K562 (cell line): ENCODE measurements around the gene DIO3. TPM values are rescaled to one million over a fixed set of nuclear protein-coding genes. Genes with fewer than 3 reads are reported as not detected.

Experiments used
- ATAC-seq: fragments of 200-7000 bp; cut with Tn5 transposase; 3 replicates; pipeline ENCODE4 v1.9.1; 2020; ENCODE audit warnings: moderate library complexity
- BruUV-seq: library from RNA; stranded (reverse); fragments of 400-500 nt; replicated peaks from 2 replicates; lab custom pipeline; 2021; lab: Mats Ljungman, UMichigan
- CTCF ChIA-PET: fragments of 300-600 bp; formaldehyde crosslinking; extraction: SDS; loops from one replicate; lab custom pipeline; 2021; ENCODE audit warnings: low intra/inter-chr PET ratio; lab: Yijun Ruan, JAX
- POLR2A ChIA-PET: fragments of 300-600, 350-650 bp; sonication (Branson Sonifier 250); formaldehyde crosslinking; extraction: SDS; loops from one replicate; lab custom pipeline; 2021; ENCODE audit warnings: antibody characterized with exemption, inconsistent platforms; lab: Yijun Ruan, JAX
- DNase-seq, 4 experiments: peaks; one replicate each; pipeline versions ENCODE4 v3.0.0 to v3.0.0-alpha.2; 2011 to 2018; ENCODE audit warnings: low spot score in 3 of 4, mixed read lengths in 3 of 4; ENCODE audit errors: extremely low read depth in 1 of 4
- FAIRE-seq: peaks from 2 replicates; lab custom pipeline; 2011; peaks lifted over from hg19 to GRCh38; lab: Jason Lieb, UNC
- H2AFZ ChIP-seq: 2 replicates; pipeline ENCODE4 v1.6.0; 2011; ENCODE audit warnings: low read depth, low read length, control low read depth, inconsistent platforms
- H3K27ac ChIP-seq: fragments of 200-600 bp; 3 replicates; pipeline ENCODE4 v1.8.0; 2011; ENCODE audit warnings: low read depth, mild to moderate bottlenecking, control low read depth, inconsistent platforms, low read length, moderate library complexity, mixed read lengths; ENCODE audit errors: extremely low read depth
- H3K27me3 ChIP-seq, 2 experiments: fragments of 300-600 bp in 1 of 2; 2 replicates in 1 of 2; 3 replicates in 1 of 2; pipeline versions ENCODE4 v1.6.0 to v1.8.0; 2011; ENCODE audit warnings: inconsistent platforms in 2 of 2, low read length in 2 of 2, mild to moderate bottlenecking in 1 of 2, mixed read lengths in 1 of 2, moderate library complexity in 1 of 2; ENCODE audit not compliant: control insufficient read depth in 2 of 2, insufficient read depth in 2 of 2
- H3K36me3 ChIP-seq: fragments of 300-600 bp; 3 replicates; pipeline ENCODE4 v1.8.0; 2011; ENCODE audit warnings: mild to moderate bottlenecking, low read length, inconsistent platforms; ENCODE audit not compliant: control insufficient read depth, insufficient read depth
- H3K4me1 ChIP-seq, 2 experiments: fragments of 200-600 bp in 1 of 2; replicated peaks in 1 of 2; 2 replicates in 1 of 2; 3 replicates in 1 of 2; pipeline versions ENCODE4 v1.5.1 to v1.8.0; 2011; ENCODE audit warnings: inconsistent platforms in 2 of 2, low read length in 2 of 2, mild to moderate bottlenecking in 1 of 2, mixed read lengths in 1 of 2, moderate library complexity in 1 of 2; ENCODE audit not compliant: control insufficient read depth in 2 of 2, insufficient read depth in 2 of 2
- H3K4me2 ChIP-seq: 2 replicates; pipeline ENCODE4 v1.6.1; 2011; ENCODE audit warnings: low read length, control low read depth, inconsistent platforms, mixed read lengths; ENCODE audit not compliant: insufficient read depth
- H3K4me3 ChIP-seq: fragments of 200-600 bp; sonication (generic), shearing (Covaris generic); 2 replicates; pipeline ENCODE4 v1.5.1; 2016; ENCODE audit warnings: control low read depth, inconsistent platforms
- H3K79me2 ChIP-seq: fragments of 200-600 bp; 3 replicates; pipeline ENCODE4 v1.8.0; 2011; ENCODE audit warnings: low read length, inconsistent platforms; ENCODE audit not compliant: control insufficient read depth, insufficient read depth
- H3K9ac ChIP-seq, 2 experiments: 2 replicates each; pipeline versions ENCODE4 v1.6.0 to v1.6.1; 2011; ENCODE audit warnings: low read depth in 2 of 2, low read length in 2 of 2, control low read depth in 1 of 2, inconsistent platforms in 1 of 2, mild to moderate bottlenecking in 1 of 2, mixed read lengths in 1 of 2; ENCODE audit not compliant: insufficient read depth in 1 of 2
- H3K9me1 ChIP-seq: one replicate; pipeline ENCODE4 v1.6.0; 2011; ENCODE audit warnings: inconsistent platforms, mild to moderate bottlenecking, low read length, moderate library complexity; ENCODE audit not compliant: control insufficient read depth, insufficient read depth
- H3K9me3 ChIP-seq: replicated peaks from 2 replicates; pipeline ENCODE4 v1.5.1; 2011; ENCODE audit warnings: low read depth, low read length, inconsistent platforms; ENCODE audit not compliant: control insufficient read depth, insufficient read depth
- H4K20me1 ChIP-seq: replicated peaks from 2 replicates; pipeline ENCODE4 v1.6.1; 2011; ENCODE audit warnings: low read length, inconsistent platforms, mixed read lengths; ENCODE audit not compliant: control insufficient read depth, insufficient read depth
- CBFA2T2 ChIP-seq: fragments of 450-650 bp; conservative IDR thresholded peaks from 2 replicates; pipeline ENCODE4 v1.6.1; 2017; ENCODE audit warnings: mild to moderate bottlenecking
- NRF1 ChIP-seq, 2 experiments: fragments of 450-650 bp; IDR thresholded peaks in 1 of 2; conservative IDR thresholded peaks in 1 of 2; 2 replicates each; pipeline ENCODE4 v1.6.1; 2014; ENCODE audit warnings: mild to moderate bottlenecking in 2 of 2
- RAD21 ChIP-seq, 2 experiments: fragments of 250-450 bp in 1 of 2; fragments of 450-650 bp in 1 of 2; sonication (Bioruptor Pico) in 1 of 2; formaldehyde crosslinking in 1 of 2; IDR thresholded peaks in 1 of 2; conservative IDR thresholded peaks in 1 of 2; 2 replicates each; pipeline versions ENCODE4 v1.4.0 to v1.8.0; 2020 to 2022; ENCODE audit warnings: mild to moderate bottlenecking in 2 of 2, moderate library complexity in 1 of 2
- TAF9B ChIP-seq: fragments of 450-650 bp; IDR thresholded peaks from 2 replicates; pipeline ENCODE4 v1.6.1; 2018; ENCODE audit warnings: mild to moderate bottlenecking; ENCODE audit not compliant: partially characterized antibody
- U2AF1 ChIP-seq: fragments of 200-400 bp; formaldehyde crosslinking; optimal IDR thresholded peaks from 2 replicates; pipeline ENCODE3; 2017; ENCODE audit warnings: mild to moderate bottlenecking, low read depth, low read length, moderate library complexity
- ZBTB7A ChIP-seq: IDR thresholded peaks from 2 replicates; pipeline ENCODE4 v1.6.1; 2011; ENCODE audit warnings: low read depth, mild to moderate bottlenecking, low read length, moderate library complexity, borderline replicate concordance; ENCODE audit not compliant: control insufficient read depth
- ZBTB9 ChIP-seq: fragments of 450-650 bp; formaldehyde crosslinking; IDR thresholded peaks from 2 replicates; pipeline ENCODE4 v1.4.0; 2020; ENCODE audit warnings: mild to moderate bottlenecking, moderate library complexity
- WGBS: fragments of 100-300 bp; shearing (Covaris generic); methylation state at CpG from one replicate; pipeline ENCODE4 v1.1.6; 2016; ENCODE audit warnings: low coverage, mixed read lengths; ENCODE audit not compliant: insufficient coverage; ENCODE audit errors: missing lambda C conversion rate; 5-methylcytosine and 5-hydroxymethylcytosine counted together
- in situ Hi-C: fragments of 300-500 bp; cut with MboI; formaldehyde crosslinking; loops from 4 replicates; pipeline ENCODE4 v1.15.0; 2018; ENCODE audit warnings: inconsistent platforms, mixed read lengths
- intact Hi-C: fragments of 100-400 bp; cut with micrococcal nuclease; formaldehyde crosslinking; loops from 2 replicates; pipeline ENCODE4 v1.14.2; 2022
- polyA plus RNA-seq, 8 experiments: library from polyadenylated mRNA; depleted of rRNA in 4 of 8; stranded (reverse) in 5 of 8; unstranded in 3 of 8; fragments of >200 nt; fragmentation: Nextera tagmentation in 2 of 8; fragmentation: Illumina TruSeq in 1 of 8; extraction: Ambion mirVana in 2 of 8; extraction: Trizol in 1 of 8; gene quantifications; 2 replicates each; pipeline versions ENCODE4 v1.2.1 to v1.2.3, GENCODE V29; 2011 to 2014; ENCODE audit warnings: inconsistent platforms in 1 of 8, missing spikeins in 1 of 8
- total RNA-seq, 7 experiments: library from RNA; depleted of rRNA in 6 of 7; stranded (reverse); fragments of >200 nt in 6 of 7; fragmentation: Illumina TruSeq in 2 of 7; extraction: Trizol in 2 of 7; gene quantifications; 2 replicates each; pipeline versions ENCODE4 v1.2.1 to v1.2.3, GENCODE V29; 2011 to 2021; ENCODE audit warnings: low replicate concordance in 1 of 7

The DIO3 gene
- total and polyA plus RNA-seq, 9 of the 15 experiments (the other 6 are each of a cell fraction or from before 2014, with no cell fraction given) = not detected

GRCh38 chr14:101598571-101599233 lies 37.4 kb downstream of the DIO3 start:
- in situ Hi-C loops (no loop called here), intact Hi-C loops (no loop called here)
- FAIRE-seq = no peak
- WGBS = 17% methylated on average over 7 of the region's 9 CpGs
- Histone ChIP-seq H3K9ac (no peak overlapping the region), H4K20me1 (no peaks in the 10 kb centered on the region), H3K9me1 (no peaks in the 10 kb centered on the region), H3K9me3 (no peaks in the 10 kb centered on the region), H2AFZ (no peak overlapping the region), H3K27ac (no peak overlapping the region), H3K4me1 (peaks cover 0 to 3% of the 10 kb centered on the region in 2 experiments; a peak in 2 of 5 replicates), H3K4me2 (no peak overlapping the region), H3K27me3 (no peaks in the 10 kb centered on the region), H3K4me3 (no peak overlapping the region), H3K36me3 (no peaks in the 10 kb centered on the region), H3K79me2 (no peaks in the 10 kb centered on the region)
- TF ChIP-seq TAF9B (no peak), ZBTB7A (no peak), RAD21 (CRISPR knock-in tag; conservative IDR thresholded peaks at IDR 0.05 in 1 of 2, IDR thresholded peaks at IDR 0.05 in 1 of 2) (no peak), U2AF1 (no peak), ZBTB9 (no peak), NRF1 (conservative IDR thresholded peaks at IDR 0.05 in 1 of 2, IDR thresholded peaks at IDR 0.05 in 1 of 2) (no peak), CBFA2T2 (no peak)
- no peak for ATAC-seq
- CTCF ChIA-PET = no interaction called here
- POLR2A ChIA-PET = no interaction called here
- DNase-seq = no peak
- BruUV-seq = no TSS peak
